SJSA1 (cell line): Measurements from ENCODE around the gene HEATR5A. TPM values are rescaled to one million over a fixed set of nuclear protein-coding genes. Genes with fewer than 3 reads are reported as not detected.
"Not testable (repeated sequence)": the region's sequence is repeated elsewhere in the genome, so short reads cannot be mapped to it uniquely, and the experiment has no call there.

Experiments
- DNase-seq, 2 experiments: peaks; one replicate each; pipeline ENCODE4 v3.0.0-alpha.2; 2015 to 2020; ENCODE audit warnings: low spot score in 2 of 2, low read depth in 1 of 2
- H3K27ac ChIP-seq: fragments of 250-450 bp; sonication (Bioruptor Pico); 2 replicates; pipeline ENCODE4 v1.5.1; 2020; ENCODE audit warnings: mild to moderate bottlenecking, moderate library complexity
- H3K27me3 ChIP-seq: fragments of 250-450 bp; sonication (Bioruptor Pico); replicated peaks from 2 replicates; pipeline ENCODE4 v1.5.1; 2020; ENCODE audit warnings: mild to moderate bottlenecking, moderate library complexity
- H3K36me3 ChIP-seq: fragments of 250-450 bp; sonication (Bioruptor Pico); 2 replicates; pipeline ENCODE4 v1.5.1; 2020; ENCODE audit warnings: mild to moderate bottlenecking
- H3K4me1 ChIP-seq: fragments of 250-450 bp; sonication (Bioruptor Pico); replicated peaks from 2 replicates; pipeline ENCODE4 v1.6.1; 2021; ENCODE audit warnings: mild to moderate bottlenecking
- H3K4me3 ChIP-seq: fragments of 250-450 bp; sonication (Bioruptor Pico); 2 replicates; pipeline ENCODE4 v1.5.1; 2020; ENCODE audit warnings: mild to moderate bottlenecking
- H3K9me3 ChIP-seq: fragments of 250-450 bp; sonication (Bioruptor Pico); replicated peaks from 2 replicates; pipeline ENCODE4 v1.5.1; 2020; ENCODE audit warnings: mild to moderate bottlenecking
- total RNA-seq: library from RNA; depleted of rRNA; stranded (reverse); fragments of >200 nt; shearing (Covaris generic); gene quantifications from 2 replicates; pipeline ENCODE4 v1.2.3, GENCODE V29; 2014; rRNA removed

HEATR5A gene
- 23.4 and 24.5 TPM in 2 replicates for total RNA-seq

GRCh38 chr14:31420319-31421111, at the start of gene HEATR5A:
Gene HEATR5A (minus strand): TSS chr14:31420550. CDS start chr14:31402975, 17,575 bp downstream.
- peak; percentile 85 to 93 for DNase-seq
- Histone ChIP-seq H3K4me1 (peaks cover 4% of the 10 kb centered on the region; the same call in 1 of the 2 replicates), H3K27ac (peak within 1 kb of the TSS; percentile 29; the same call in 1 of the 2 replicates), H3K27me3 (no peaks in the 10 kb centered on the region), H3K9me3 (no peaks in the 10 kb centered on the region), H3K36me3 (peaks cover 4% of the 10 kb centered on the region; the same call in 1 of the 2 replicates), H3K4me3 (peak within 1 kb of the TSS; percentile 74)

GRCh38 chr14:31466554-31466953, 46.2 kb upstream of the HEATR5A start:
- no peaks in the 10 kb centered on the region for H3K27me3 ChIP-seq
- H3K27ac ChIP-seq = no peak overlapping the region
- no peak overlapping the region for H3K4me3 ChIP-seq
- DNase-seq = no peak
- H3K9me3 ChIP-seq = no peaks in the 10 kb centered on the region
- H3K36me3 ChIP-seq = no peaks in the 10 kb centered on the region
- H3K4me1 ChIP-seq = no peaks in the 10 kb centered on the region

DNA sequence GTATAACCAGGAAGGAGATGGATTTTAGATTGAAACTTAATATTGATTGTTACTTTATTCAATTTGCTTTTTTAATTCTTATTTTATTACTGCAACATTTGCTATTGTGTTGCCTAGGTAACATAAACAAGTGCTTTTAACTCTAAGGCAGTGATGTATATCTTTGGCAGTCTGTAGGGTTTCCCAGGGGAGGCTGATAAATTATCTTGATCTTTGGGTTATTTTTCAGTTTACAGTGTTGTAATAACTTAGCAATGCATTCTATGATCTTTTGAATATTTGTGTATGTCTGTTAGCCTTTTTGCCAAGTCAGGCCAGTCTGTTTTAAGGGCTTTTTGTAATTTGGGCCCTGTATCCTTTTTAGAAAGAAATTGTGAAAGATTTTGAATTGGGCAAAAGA, 44.8 kb upstream of the HEATR5A start:
- H3K4me1 ChIP-seq = no peaks in the 10 kb centered on the region
- H3K36me3 ChIP-seq = no peaks in the 10 kb centered on the region
- H3K27ac ChIP-seq = no peak overlapping the region
- H3K4me3 ChIP-seq = no peak overlapping the region
- no peaks in the 10 kb centered on the region for H3K27me3 ChIP-seq
- DNase-seq = no peak
- H3K9me3 ChIP-seq = no peaks in the 10 kb centered on the region

GRCh38 chr14:31462450-31462849, 42.1 kb upstream of the HEATR5A start:
- H3K27ac ChIP-seq, DNase-seq, H3K9me3 ChIP-seq, H3K4me3 ChIP-seq, H3K4me1 ChIP-seq, H3K27me3 ChIP-seq, H3K36me3 ChIP-seq: not testable (repeated sequence)

- H3K9me3 ChIP-seq = no peaks in the 10 kb centered on the region
- H3K27me3 ChIP-seq = no peaks in the 10 kb centered on the region
- H3K4me3 ChIP-seq = no peak overlapping the region
- DNase-seq = no peak
- no peaks in the 10 kb centered on the region; the same call in 1 of the 2 replicates for H3K36me3 ChIP-seq
- H3K4me1 ChIP-seq = peaks cover 6% of the 10 kb centered on the region
- H3K27ac ChIP-seq = no peak overlapping the region
Measured at GRCh38 chr14:31461545-31461944, 41.2 kb upstream of the HEATR5A start.

DNA sequence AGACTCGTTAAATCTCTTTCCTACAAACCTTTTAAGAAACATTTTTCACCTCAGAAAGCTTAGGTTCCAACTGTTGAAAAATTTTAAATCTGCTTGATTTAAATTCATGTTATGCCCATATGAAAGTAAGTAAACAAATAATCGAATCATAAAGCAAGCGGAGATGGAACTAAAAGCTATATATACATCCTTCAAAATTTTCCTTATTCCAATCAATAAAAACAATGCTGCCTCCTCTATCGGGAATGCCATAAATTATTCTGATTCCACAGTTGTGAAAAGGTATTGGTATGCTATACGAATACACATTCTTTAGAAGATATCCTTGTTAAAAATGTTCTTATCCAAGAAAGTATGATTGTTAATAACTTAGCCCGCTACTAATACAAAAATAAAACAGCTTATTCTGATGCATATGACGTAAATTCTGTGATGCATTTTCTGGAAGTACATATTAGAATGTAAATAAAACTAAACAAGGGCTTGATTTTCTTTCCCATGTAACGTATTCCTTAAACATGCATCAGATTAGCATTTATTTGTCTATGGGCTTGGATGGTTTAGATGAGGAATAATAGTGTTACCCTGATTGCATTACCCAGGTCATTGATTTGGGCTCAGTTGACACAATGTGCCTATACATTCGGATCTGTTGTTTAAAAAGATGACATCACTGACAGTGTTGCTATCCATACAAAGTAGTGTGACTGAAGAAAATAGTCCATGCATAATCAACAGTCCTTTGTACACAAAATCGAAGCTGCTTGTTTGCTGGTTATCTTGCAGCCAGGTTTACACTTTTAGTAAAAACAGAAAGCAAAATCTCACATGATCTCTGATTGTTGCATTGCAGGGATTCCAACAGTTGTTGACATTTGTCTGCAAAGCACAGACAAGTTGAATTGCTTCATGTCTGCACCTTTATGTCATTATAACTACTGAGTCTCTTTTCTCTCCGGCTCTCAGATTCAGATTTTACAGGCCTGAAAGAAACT, 37.6 kb upstream of the HEATR5A start:
- Histone ChIP-seq H3K4me1 (peaks cover 6% of the 10 kb centered on the region), H3K36me3 (no peaks in the 10 kb centered on the region; the same call in 1 of the 2 replicates), H3K4me3 (peak overlapping the region; percentile 77), H3K27me3 (no peaks in the 10 kb centered on the region), H3K9me3 (no peaks in the 10 kb centered on the region), H3K27ac (no peak overlapping the region)
- no peak for DNase-seq

DNA sequence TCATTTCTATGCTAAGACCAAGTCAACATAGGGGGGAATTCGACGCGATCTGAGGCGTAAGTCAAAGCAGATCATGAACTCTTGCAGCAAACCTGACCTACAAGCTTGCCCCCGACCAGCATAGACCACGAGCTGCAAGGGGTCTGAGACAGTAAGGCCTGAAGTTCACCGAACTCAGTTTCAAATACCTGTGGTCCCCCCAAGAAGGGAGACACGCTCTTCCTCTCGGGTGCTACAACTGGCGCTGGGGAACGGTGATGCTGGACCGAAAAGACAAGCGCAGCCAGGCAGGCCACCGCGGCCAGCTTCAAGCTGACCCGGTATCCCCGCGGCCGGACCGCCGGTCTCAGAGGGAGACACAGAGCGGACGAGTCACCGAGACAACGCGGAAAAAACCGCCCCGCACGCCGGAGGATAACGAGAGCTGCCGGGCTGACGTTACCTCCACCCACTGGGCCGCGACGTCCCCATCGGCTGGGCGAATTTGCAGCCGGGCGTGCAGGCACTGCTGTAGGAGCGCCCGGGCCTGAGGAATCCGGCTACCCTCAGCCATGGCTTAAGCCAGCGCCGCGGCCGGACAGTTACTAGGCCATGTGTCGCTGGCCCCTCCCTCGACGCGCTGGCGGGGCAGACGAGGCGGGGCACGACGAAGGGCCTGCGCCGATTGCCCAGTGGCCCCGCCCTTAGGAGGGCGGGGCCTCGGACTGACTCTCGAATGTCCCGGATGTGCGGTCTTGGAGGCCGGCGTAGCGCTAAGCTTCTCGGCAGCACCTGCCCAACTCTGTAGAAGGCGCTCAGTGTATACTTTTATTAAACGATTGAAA, 36.7 kb upstream of the HEATR5A start, which contains the start of gene DTD2:
TSS of gene DTD2 (minus strand) at position 666 of the 824 bp plus-strand sequence. CDS start at position 553, 113 bp downstream.
- Histone ChIP-seq H3K4me1 (peaks cover 6% of the 10 kb centered on the region), H3K4me3 (peak within 1 kb of the TSS; percentile 77), H3K27me3 (no peaks in the 10 kb centered on the region), H3K27ac (peak within 1 kb of the TSS; percentile 69), H3K36me3 (peaks cover 4% of the 10 kb centered on the region), H3K9me3 (no peaks in the 10 kb centered on the region)
- DNase-seq = peak; percentile 90 to 93

GRCh38 chr14:31449971-31450610, 29.7 kb upstream of the HEATR5A start:
- no peaks in the 10 kb centered on the region for H3K27me3 ChIP-seq
- no peak overlapping the region for H3K4me3 ChIP-seq
- H3K36me3 ChIP-seq = peaks cover 17% of the 10 kb centered on the region
- DNase-seq = peak in 1 of 2 experiments; percentile 28
- no peak overlapping the region for H3K27ac ChIP-seq
- no peaks in the 10 kb centered on the region for H3K9me3 ChIP-seq
- H3K4me1 ChIP-seq = no peaks in the 10 kb centered on the region

DNA sequence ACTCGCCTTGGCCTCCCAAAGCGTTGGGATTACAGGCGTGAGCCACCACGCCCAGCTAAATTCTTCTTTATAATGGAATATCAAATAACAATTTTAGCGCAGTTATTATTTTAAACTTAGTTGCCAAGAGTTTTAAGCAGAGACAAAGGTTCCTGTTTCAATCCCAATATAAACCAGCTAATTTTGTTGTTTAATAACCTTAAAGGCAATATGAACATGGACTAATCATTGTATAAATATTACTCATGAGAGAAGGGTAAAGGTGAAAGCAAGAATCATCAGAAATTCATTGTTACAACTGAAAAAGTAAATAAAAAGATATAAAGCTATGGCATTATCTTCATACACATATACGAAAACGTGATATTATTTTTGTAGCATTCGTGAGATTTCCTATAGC, 28.8 kb upstream of the HEATR5A start:
- H3K27me3 ChIP-seq = no peaks in the 10 kb centered on the region
- H3K4me1 ChIP-seq = no peaks in the 10 kb centered on the region
- no peak for DNase-seq
- H3K9me3 ChIP-seq = no peaks in the 10 kb centered on the region
- peaks cover 17% of the 10 kb centered on the region for H3K36me3 ChIP-seq
- no peak overlapping the region for H3K4me3 ChIP-seq
- H3K27ac ChIP-seq = no peak overlapping the region

DNA sequence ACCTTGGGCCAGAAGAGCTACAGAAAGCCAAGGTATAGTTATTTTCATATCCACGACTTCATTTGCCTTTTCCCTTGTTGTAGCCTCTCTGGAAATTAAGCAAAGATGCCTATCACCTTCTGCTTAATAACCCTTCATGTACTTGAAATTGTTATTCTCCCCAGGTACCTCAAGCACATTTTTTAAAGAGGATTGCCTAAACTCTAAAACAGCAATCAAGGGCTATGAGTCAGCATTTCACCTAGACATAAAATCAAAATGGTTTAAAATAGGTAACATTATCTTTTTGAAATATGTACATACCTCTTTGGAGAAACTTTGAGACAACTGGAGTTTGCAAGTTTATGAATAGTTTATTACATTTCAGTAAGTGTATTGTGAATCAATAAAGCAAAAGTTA, 25.4 kb upstream of the HEATR5A start:
- no peak for DNase-seq
- H3K36me3 ChIP-seq = peaks cover 7% of the 10 kb centered on the region; the same call in 1 of the 2 replicates
- H3K4me1 ChIP-seq = peaks cover 20% of the 10 kb centered on the region
- no peak overlapping the region for H3K27ac ChIP-seq
- H3K4me3 ChIP-seq = no peak overlapping the region
- no peaks in the 10 kb centered on the region for H3K27me3 ChIP-seq
- H3K9me3 ChIP-seq = no peaks in the 10 kb centered on the region

GRCh38 chr14:31442284-31442683, 21.9 kb upstream of the HEATR5A start:
- peak overlapping the region; percentile 69 for H3K27ac ChIP-seq
- H3K36me3 ChIP-seq = no peaks in the 10 kb centered on the region
- no peak for DNase-seq
- H3K4me3 ChIP-seq = no peak overlapping the region
- H3K9me3 ChIP-seq = no peaks in the 10 kb centered on the region
- H3K27me3 ChIP-seq = no peaks in the 10 kb centered on the region
- peaks cover 28% of the 10 kb centered on the region for H3K4me1 ChIP-seq

DNA sequence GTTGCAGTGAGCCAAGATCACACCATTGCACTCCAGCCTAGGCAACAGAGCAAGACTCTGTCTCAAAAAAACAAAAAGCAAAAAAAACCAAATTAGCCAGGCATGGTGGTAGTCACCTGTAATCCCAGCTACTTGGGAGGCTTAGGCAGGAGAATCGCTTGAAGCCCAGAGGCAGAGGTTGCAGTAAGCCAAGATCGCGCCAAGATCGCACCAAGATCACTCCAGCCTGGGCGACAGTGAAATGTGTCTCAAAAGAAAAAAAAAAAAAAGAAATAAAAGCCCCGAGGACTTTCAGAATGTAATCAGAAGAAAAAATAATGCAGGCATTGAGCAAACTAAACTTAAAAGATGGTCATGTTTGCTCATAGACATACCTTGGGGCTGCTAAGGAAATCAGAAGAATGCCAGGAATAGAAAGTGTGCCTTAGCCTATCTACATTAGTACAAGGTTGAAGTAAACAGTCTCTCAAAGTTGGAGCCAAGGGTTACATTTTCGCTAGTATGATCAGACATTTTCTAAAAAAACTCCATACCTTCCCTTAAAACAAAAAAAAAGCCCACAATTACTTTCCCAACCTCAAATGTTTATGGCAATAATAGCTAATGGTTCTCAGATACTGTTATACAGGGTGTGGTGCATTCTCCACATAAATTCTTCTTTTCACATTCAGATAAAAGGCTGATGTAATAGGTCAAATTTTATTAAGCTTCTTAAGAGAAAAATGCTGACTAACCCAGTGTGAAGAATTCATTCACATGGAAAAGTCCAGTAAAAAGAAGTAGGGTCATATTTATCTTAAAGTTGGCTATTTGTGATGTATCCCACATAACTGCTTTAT, 21.1 kb upstream of the HEATR5A start:
- peaks cover 28% of the 10 kb centered on the region for H3K4me1 ChIP-seq
- no peaks in the 10 kb centered on the region for H3K27me3 ChIP-seq
- H3K27ac ChIP-seq = peak overlapping the region; percentile 69
- H3K4me3 ChIP-seq = no peak overlapping the region
- peak in 1 of 2 experiments; percentile 70 for DNase-seq
- H3K9me3 ChIP-seq = no peaks in the 10 kb centered on the region
- H3K36me3 ChIP-seq = no peaks in the 10 kb centered on the region
